Bone marrow (tissue), 2 donors: ENCODE data around the gene WT1.

ENCODE experiments used
- DNase-seq, 2 donors: peaks; one replicate each; lab custom pipeline; 2025; lab: John Stamatoyannopoulos, UW

The WT1 gene

GRCh38 chr11:32421992-32422391, 13.3 kb downstream of the WT1 start:
- no peak for DNase-seq

GRCh38 chr11:32420937-32421901, 14.1 kb downstream of the WT1 start:
- DNase-seq, result peak in 1 of 2 donors; percentile 95

GRCh38 chr11:32420139-32420538, 15.2 kb downstream of the WT1 start:
- DNase-seq, result no peak

- no peak for DNase-seq
These were observed 16.5 kb downstream of the WT1 start for GRCh38 chr11:32418836-32419235.

DNA sequence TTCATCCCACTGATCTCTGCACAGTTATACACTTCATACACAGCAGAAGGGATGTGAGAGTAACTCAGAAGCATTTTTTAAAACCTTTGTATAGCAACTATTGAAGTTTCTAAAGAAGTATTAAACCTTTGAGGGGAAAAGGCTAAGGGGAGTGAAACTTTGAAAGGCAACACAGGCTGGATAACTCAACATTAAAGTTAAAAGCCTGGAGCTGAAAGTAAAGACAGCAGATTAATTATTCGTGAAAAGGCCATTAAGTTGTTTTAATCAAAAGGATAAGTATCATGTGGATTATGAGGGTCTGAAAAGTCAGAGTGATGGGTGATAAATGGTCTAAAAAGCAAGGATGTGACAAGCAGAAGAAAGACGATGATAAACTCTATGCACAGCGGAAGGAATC, 17.5 kb downstream of the WT1 start:
- DNase-seq, result no peak

- no peak for DNase-seq
These were observed 19.0 kb downstream of the WT1 start for GRCh38 chr11:32416301-32416700.

GRCh38 chr11:32414925-32415324, 20.4 kb downstream of the WT1 start:
- DNase-seq, result no peak

DNA sequence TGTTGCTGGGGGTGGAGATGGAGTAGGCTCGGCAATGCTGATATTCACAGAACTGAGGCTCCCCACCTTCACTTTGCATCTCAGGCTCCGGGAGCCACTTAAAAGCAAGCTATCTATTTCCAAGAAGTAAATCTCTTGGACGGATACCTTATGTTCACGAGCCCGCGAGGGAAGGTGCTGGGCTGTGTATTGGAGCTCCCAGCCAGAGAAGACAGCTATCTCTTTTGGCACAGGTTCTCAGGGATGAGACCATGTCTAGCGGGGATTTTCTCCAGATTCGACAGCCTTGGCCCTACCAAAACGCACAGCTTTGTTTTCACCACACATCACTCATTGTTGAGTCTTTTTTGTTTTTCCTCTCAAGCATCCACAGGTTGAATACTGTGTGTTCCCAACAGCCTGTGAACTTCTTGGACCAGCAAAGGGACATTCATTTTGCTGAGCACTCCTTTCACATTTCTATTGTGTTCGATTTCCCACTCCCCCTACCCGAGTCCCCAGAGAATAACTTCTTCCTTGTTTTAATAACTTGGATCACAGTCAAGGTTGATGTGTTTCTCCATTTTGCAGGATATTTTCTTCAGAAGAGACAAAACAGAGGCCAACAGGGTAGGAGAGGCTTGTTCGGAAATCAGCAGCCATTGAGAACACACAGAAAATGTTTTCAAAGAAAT, 23.3 kb downstream of the WT1 start:
- no peak for DNase-seq

DNA sequence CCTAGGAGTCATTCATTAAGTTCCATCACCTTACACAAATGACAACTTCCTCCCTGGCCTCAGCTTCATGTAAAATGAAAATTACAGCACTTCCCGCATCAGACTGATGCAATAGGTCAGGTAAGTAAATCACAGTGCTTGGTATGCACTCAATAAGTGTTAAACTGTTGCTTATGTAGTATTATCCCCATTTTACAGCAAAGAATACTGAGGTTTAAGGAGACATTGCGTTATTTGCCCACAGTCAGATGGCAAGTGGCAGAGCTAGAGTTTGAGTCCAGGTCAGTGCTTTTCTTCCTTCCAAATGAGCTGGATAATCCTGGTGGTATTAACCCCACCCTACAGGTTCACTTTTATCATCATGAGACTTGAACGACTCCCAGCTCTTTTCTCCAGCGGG, 29.7 kb downstream of the WT1 start:
- DNase-seq, result no peak

- DNase-seq, result no peak
These were observed 32.5 kb downstream of the WT1 start for GRCh38 chr11:32402836-32403235.

DNA sequence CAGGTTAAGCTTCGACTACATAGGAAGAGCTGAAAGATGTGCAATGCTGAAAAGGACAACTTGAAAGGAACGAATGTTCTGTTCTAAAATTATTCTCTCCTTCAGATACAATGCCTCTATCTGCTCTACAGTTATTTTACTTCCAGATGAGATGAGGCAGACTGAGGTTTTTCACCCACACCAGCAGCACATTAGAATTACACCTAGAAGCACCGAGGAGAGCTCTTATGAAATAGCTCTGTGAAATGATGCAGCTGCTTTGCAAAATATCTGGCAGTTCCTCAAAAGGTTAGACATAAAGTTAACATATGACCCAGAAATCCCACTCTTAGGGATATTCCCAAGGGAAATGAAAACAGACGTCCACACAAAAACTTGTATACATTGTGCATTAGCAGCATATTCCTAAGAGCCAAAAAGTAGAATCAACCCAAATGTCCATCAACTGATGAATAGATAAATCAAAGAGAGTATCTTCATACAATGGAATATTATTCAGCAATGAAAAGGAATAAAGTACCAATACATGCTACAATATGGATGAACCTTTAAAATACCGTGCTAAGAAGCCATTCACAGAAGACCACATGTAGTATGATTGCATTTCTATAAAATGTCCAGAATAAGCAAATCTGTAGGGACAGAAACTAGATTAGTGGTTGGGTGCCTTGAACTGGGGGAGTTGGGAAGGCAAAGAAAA, 34.5 kb downstream of the WT1 start:
- DNase-seq, result no peak

- DNase-seq, result no peak
These were observed 35.1 kb downstream of the WT1 start for GRCh38 chr11:32400196-32400595.

DNA sequence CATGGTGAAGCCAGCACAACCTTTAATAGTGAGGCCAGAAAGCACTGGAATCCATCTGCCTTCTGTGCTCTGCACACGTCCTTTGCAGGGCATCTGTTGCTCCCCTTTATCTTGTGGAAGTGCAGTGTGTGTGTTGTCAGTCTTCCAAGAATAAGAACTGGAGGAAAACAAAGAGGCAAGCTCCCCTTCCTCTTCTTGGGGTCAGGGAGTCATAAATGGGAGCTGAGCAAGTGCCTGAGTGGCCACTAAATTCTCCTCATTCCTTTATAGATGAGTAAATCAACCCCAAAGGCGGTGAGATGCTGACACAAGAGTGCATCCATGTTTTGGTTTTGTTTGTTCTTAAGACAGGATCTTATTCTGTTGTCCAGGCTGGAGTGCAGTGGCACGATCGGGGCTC, 38.3 kb downstream of the WT1 start:
- no peak for DNase-seq

DNA sequence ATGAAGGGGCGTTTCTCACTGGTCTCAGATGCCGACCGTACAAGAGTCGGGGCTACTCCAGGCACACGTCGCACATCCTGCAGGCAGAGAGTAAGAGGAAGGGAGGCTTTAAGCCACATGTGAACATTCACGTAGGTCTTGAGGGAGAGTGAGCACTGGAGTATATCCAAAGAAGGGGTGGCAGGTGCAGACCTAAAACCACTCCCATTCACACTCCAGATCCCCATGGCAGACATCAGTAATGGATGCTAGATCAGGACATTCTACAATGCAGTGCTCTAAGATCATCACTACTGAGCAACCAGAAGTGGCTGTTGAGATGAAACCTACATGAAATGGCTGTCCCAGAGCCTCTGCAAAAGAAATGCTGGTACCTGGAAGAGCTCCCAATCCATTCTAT, 39.0 kb downstream of the WT1 start:
- no peak for DNase-seq

DNA sequence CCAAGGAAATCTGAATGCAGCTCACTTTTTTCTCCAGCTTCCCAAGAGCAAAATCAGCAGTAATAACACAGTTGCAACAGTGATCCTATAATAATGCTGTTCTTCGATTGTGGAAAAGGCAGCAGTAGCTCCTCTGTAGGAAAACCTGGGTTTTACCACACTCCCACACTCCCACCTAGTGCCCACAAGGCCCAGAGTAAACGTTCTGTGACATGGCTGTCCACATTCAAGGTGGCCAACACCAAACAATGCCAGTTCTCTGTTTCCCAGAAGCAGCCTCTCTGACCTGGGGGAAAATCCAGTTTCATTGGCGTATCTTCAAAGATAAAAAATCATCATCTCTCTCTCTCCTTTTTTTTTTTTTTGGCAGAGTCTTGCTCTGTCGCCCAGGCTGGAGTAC, 40.2 kb downstream of the WT1 start:
- DNase-seq, result no peak

DNA sequence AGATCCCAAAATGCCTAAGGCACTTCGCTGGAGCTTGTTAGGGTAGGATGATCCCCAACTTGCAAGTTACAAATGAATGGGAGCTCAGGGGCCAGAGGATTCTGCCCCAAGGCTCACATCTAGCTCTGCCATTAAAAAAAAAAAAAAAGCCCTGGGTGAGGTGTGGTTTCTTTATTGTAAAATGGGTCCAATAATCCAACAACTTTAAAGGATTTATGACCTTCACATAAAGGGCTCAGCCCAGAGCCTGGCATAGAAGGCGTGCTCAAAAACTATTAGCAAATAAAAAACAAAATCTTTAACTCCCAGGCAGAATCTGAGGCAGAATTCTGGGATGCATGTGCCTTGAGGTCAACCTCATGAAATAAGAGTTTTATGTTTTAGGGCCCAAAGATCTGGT, 42.5 kb downstream of the WT1 start:
- no peak for DNase-seq

DNA sequence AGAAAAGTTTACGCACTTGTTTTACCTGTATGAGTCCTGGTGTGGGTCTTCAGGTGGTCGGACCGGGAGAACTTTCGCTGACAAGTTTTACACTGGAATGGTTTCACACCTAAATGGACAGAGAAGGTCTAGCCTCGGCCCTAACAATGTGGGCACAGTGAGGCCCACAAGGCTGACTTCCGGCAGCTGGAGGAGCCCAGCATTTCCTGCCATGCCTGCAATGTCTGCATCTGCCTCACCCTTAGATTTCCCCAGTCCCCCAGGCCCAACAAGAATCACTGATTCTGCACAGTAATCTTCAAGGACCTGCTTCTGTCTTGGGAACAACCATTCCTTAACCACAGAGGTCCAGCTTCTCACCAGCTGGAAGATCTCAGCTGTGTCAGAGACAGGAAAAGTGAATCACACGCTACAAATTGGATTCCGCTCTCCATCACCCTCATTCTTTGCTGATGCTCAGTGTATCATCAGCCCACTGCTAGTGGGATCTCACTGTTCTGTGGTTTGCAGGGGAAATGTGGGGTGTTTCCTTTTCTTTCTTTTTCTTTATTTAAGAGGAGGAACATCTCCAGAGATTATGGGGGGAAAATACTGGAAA, 43.3 kb downstream of the WT1 start:
- DNase-seq, result peak in 1 of 2 donors; percentile 71

- no peak for DNase-seq
These were observed 43.9 kb downstream of the WT1 start for GRCh38 chr11:32391479-32391878.

GRCh38 chr11:32390712-32391111, 44.6 kb downstream of the WT1 start:
- no peak for DNase-seq

DNA sequence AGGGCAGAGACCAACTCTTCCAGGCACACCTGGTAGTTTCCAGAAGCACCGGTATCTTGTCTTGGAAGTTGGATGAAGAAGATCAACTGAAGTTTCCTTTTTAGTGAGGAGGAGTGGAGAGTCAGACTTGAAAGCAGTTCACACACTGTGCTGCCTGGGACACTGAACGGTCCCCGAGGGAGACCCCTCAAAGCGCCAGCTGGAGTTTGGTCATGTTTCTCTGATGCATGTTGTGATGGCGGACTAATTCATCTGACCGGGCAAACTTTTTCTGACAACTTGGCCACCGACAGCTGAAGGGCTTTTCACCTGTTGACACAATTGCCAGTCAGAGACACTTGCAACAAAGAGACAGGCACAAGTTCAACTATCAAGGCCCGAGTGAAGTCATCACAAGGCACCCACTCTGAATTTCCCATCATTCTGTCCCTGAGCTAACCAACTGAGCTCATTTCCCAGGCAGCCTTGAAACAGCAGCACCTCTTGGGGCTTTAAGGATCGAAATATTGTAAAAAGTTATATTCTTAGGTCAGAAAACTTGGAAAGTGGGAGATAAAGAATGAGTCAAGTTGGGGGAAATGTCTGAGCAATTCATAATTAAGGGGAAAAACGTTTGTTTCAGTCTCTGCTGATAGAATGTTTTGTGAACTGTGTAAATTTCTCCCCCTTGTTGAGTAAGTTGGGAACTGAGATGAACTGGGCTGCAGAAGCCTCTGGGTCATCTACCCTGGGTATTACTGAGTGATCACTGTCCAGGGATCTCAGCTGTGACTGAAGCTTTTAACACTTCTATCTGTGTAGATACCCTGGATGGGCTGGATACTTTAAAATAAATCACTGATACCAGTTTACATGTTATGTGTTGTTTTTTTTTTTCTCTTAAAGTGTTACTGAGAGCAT, 46.2 kb downstream of the WT1 start:
- no peak for DNase-seq

GRCh38 chr11:32388365-32388764, 47.0 kb downstream of the WT1 start:
- DNase-seq, result no peak
